ENCODE results near the gene TNC.

The TNC gene

DNA sequence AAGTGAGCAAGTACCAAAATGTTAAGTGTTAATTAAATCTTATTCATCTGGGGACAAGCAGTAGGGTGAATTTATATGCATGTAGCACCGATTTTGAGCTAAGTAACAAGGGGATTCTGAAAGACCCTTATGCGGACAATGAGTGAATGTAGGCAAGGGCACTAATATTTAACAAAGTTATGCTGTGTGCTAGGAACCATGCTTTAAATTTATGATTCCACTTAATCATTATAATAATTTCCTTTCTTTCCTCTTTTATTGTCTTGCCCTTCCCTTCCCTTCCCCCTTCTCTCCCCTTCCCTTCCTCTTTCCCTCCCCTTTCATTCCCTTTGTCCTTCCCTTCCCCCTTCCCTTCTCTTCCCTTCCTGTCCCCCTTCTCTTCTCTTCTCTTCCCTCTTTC lies 25.7 kb upstream of the TNC start:
- H3K27ac ChIP-seq, result no peak overlapping the region
- TF ChIP-seq, protein P1, sequence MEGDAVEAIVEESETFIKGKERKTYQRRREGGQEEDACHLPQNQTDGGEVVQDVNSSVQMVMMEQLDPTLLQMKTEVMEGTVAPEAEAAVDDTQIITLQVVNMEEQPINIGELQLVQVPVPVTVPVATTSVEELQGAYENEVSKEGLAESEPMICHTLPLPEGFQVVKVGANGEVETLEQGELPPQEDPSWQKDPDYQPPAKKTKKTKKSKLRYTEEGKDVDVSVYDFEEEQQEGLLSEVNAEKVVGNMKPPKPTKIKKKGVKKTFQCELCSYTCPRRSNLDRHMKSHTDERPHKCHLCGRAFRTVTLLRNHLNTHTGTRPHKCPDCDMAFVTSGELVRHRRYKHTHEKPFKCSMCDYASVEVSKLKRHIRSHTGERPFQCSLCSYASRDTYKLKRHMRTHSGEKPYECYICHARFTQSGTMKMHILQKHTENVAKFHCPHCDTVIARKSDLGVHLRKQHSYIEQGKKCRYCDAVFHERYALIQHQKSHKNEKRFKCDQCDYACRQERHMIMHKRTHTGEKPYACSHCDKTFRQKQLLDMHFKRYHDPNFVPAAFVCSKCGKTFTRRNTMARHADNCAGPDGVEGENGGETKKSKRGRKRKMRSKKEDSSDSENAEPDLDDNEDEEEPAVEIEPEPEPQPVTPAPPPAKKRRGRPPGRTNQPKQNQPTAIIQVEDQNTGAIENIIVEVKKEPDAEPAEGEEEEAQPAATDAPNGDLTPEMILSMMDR (conservative IDR thresholded peaks at IDR 0.05), result no peak

DNA sequence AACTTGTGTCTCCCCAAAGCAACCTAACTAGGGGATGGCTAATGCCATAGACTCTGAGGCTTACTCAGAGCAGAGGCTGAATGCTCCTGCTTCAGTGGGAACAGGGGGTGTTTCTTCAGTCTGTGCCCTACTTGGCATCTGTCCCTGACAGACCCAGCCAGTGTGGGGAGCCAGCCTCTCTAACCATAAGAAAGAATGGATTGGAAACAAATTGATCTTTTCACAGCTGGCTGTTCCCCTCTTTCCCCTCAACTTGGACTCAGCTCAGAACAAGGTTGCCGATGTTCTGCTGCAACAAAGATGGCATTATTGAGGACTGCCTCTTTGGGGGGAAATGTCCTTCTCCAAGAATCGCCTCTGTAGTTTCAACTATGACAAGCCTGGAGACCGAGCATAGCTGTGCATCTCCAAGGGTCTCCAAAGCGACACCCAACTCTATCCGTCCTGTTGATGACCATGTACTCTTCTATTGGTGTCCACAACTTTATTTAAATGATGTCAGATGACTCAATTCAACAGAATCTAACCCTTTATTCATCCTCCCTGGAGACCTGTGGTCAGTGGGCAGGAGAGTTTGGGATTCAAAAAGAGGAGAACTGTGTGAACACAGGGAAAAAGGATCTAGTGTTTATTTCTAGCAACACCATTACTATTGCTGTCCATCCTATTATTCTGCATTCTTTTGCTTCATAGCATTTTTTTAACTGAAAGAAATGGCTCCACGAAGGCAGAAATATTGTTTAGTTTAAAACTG lies 24.7 kb upstream of the TNC start:
- no peak overlapping the region for H3K27ac ChIP-seq
- TF ChIP-seq, protein P1 (conservative IDR thresholded peaks at IDR 0.05), result no peak

GRCh38 chr9:115142090-115142489 lies 24.1 kb upstream of the TNC start:
- H3K27ac ChIP-seq, result no peak overlapping the region
- TF ChIP-seq, protein P1 (conservative IDR thresholded peaks at IDR 0.05), result no peak

- no peak overlapping the region for H3K27ac ChIP-seq
- TF ChIP-seq, protein P1 (conservative IDR thresholded peaks at IDR 0.05), result no peak
Measured at GRCh38 chr9:115141612-115142011, 23.7 kb upstream of the TNC start.

- TF ChIP-seq, protein P1 (conservative IDR thresholded peaks at IDR 0.05), result no peak
- no peak overlapping the region for H3K27ac ChIP-seq
Measured at GRCh38 chr9:115138151-115138550, 20.2 kb upstream of the TNC start.

DNA sequence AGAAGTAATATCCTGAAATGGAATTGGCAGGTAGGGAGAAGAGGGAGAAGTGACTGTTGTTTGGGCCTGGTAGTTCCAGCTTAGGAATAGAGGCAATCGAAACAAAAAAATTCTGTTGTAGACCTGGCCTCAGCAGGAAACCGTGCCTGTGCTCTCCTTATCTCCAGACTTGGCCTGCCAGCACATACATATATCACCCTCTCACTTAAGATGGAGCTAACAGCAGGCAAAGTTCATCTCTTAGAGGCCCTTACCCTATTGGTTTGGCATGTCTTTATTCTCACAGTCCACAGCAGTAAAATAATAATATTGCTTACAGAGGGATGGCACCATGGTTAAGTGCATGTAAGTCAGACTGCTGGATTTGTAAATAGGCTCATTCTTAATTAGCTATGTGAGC lies 19.6 kb upstream of the TNC start:
- no peak overlapping the region for H3K27ac ChIP-seq
- TF ChIP-seq, protein P1 (conservative IDR thresholded peaks at IDR 0.05), result no peak

GRCh38 chr9:115135821-115136778 lies 18.1 kb upstream of the TNC start:
- TF ChIP-seq, protein P1 (conservative IDR thresholded peaks at IDR 0.05), result no peak
- H3K27ac ChIP-seq, result no peak overlapping the region
